ENCODE data around the gene PPP4R4.

GRCh38 chr14:94224040-94224439, 49.9 kb downstream of the PPP4R4 start:
- TF ChIP-seq CTCF (IDR thresholded peaks at IDR 0.05; ENCODE audit: borderline replicate concordance, extremely low read depth, low read length, poor library complexity, severe bottlenecking), result no peak
- TF ChIP-seq EZH2 (IDR thresholded peaks at IDR 0.05; ENCODE audit: borderline replicate concordance, low read depth, low read length, severe bottlenecking), result no peak

Measured in DND-41 (cell line).